ENCODE results near the gene PRKAR2B.
"Not testable (repeated sequence)": the region's sequence is repeated elsewhere in the genome, so short reads cannot be mapped to it uniquely, and the experiment has no call there.

The PRKAR2B gene

DNA sequence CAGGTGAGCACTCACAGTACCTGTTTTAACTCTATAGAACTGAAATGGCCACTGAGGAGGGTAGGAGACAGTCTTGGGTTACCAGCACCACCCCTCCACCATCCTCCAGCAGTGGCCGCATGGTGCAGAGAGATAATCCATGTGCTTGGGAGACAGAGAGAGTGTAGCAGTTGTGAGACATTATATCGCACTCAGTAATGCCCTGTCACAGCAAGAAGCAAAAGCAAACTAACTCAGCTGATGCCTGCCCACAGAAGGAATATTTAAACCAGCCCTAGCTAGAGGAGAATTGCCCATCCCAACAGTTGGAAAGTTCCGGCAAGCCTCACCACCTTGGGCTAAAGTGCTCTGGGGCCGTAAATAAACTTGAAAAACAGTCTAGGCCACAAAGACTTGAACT is 65.5 kb downstream of the PRKAR2B start:
- intact Hi-C loops (cut with DNase I), result no loop called here

DNA sequence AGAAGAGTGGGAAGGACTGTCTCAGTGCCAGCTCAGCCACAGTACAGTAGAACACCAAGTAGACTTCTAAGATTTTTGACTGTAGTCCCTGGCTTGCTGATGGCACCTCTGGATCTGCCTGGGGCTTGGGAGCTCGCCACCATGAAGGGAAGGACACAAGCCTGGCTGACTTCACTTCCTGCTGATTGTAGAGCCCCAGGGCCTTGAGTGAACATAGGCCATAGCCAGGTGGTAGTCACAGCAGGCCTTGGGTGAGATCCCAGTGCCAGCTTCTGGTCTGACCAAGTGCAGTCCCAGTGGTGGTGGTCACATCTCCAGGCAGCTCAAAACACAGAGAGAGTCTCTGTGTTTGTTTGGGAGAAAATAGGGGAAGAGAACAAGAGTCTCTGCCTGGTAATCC is 66.7 kb downstream of the PRKAR2B start:
- intact Hi-C loops (cut with DNase I), result no loop called here
- no peak for DNase-seq

More for the DNA sequence above, 65.5 kb downstream of the PRKAR2B start:
- DNase-seq, result no peak

DNA sequence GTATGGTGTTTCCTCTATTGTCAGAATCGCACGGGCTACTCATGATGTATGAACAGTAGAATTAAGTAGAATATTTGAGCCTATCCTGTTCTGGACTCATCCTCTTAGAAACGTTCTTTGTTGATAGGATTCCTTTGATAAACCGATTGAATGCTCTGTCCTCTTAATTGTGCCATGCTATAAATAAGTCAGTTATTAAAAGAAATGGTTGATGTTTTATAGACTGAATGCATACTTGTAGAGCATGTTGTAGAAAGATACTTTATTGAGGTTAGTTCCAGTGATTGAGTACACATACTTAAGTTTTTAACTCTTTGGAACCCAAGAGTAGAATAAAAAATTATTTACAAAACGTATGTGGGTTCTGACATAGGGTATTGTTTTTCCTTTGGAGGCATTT is 69.4 kb downstream of the PRKAR2B start:
- intact Hi-C loops (cut with DNase I), result no loop called here
- DNase-seq, result no peak

DNA sequence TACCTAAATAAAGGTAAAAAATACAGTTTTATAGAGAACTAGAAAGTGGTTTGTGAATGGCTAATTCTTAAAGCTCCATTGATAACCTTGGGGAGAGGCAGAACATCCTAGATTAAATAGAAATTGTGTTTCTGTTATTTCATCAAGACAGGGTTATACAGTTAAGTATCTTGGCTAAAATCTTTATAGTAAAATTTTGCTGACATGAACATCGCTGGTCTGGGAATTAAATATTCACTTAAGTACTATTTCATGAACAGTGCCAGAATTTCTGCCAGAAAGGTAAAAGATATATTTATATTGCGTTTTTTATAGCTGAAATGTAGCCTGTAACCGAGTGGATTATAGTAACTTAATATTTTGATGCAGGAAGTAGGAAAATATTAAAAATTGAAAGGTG is 70.6 kb downstream of the PRKAR2B start:
- intact Hi-C loops (cut with DNase I), result no loop called here
- DNase-seq, result no peak

DNA sequence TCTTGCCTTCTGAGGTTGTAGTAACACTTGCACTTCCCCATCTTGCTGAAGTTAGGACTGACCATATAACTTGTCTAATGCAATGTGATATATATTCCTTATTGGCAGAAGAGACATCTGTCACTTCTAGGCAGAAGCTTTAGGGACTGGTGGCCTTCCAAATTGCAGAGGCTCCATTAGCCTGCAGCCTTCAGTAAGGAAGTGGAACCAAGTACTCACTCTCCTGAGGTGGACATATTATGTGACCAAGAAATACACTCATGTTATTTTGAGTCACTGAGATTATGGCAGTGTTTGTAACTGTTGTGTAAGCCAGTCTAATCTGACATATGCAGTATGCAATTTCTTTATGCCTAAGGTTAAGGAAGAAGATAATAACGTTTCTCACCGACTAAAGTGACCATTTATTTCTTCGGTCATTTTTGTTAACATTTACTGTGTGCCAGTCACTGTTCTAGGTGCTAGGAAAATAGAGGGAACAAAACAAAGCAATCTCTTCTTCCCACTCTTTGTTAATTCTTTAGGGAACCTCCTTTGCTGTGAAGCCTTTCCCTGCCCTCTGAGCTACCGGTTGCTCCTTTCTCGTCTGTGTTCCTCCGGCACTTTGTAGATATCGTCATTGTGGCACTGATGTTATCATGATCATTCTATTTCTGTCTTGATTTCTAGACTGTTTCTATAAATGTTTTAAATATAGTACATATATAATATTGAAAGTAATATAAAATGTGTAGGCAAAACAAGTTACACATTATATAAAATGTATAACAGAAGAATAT is 71.4 kb downstream of the PRKAR2B start:
- DNase-seq, result no peak
- intact Hi-C loops (cut with DNase I), result no loop called here

DNA sequence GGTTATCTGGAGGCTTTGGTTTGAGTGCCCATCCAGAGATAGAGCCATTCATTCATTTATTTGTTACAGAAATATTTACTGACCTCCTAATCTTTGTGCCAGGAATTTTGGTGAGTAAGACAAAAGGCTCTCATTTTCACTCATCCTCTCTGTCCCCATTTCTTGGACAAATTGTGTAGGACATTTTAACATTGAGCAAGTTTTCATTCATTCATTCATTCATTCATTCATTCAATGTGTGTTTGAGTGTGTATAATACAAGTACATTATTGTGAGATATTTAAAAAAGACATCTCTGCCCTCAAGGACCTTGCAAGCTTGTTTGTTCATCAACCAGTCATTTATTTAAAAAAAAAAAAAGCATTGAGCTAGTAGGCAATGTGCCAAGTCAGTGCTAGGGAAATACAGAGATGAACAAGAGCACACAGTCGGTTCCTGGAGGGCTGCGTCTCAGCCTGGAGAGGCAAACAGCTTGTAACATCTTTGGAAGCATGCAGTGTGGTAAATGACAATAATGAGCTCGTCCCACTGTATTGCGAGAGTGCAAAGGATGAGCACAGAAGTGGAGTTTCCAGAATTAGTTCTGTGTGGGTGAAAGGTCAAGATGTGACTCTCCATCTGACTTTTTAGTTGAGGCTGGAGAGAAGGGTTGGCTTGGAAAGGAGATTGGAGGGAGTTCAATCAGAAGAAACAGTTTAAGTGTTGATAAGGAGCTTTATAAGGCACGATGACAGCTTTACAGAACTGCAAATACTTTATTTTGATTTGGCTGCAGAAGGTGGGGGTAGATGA is 73.8 kb downstream of the PRKAR2B start:
- intact Hi-C loops (cut with DNase I), result no loop called here
- DNase-seq, result no peak

DNA sequence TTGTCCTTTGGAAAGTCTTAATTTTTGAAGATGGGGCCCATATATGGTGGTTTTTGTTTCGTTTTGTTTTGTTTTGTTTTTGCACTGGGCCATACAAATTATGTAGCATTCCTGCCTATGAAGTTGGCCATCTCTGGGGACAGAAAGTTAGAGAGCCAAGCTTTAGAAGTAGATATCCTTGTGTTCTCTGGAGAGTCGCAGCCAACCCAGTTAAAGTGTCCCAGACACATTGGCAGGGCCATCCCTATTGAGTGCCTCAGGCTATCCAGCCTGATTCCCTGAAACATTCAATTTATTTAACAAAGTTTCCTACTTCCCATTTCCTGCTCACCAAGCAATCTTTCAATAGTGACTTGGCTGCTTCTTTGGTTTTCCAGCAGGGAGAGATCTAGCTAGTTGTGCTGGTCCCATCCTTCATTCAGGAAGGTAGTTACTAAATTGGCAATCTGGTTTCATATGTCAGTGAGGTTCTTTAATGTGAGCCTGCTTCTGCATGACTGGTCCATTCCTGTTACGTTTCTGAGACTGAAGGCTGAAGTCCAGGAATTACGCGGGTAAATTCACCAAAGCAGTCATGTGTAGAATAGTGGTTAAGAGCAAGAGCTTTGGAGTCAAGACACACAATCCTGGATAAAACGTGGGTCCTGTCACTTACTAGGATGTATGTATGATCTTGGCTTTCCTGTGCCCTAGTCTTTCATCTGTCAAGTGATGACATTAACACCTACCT is 75.0 kb downstream of the PRKAR2B start:
- no peak for DNase-seq
- intact Hi-C loops (cut with DNase I), result no loop called here

DNA sequence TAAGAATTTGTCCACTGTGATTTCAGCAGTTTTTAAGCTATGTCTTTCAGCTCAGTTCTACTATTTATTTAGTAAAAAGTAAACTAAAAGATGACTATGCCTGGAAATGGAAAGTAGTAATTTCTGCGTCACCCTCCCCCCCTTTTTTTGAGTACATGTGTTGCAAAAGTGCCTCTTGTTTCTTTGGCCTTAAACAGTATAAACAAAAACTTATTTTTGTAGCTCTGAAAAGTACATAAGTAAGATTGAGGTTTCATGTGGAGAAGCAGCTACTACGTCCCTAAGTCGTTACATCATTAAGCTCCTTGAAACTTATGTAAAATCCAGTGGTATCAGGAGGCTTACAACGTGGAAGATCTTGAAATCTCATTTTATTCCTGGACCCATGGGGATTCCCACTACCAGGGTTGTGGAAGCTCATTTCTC is 78.0 kb downstream of the PRKAR2B start:
- intact Hi-C loops (cut with DNase I), result no loop called here
- no peak for DNase-seq

DNA sequence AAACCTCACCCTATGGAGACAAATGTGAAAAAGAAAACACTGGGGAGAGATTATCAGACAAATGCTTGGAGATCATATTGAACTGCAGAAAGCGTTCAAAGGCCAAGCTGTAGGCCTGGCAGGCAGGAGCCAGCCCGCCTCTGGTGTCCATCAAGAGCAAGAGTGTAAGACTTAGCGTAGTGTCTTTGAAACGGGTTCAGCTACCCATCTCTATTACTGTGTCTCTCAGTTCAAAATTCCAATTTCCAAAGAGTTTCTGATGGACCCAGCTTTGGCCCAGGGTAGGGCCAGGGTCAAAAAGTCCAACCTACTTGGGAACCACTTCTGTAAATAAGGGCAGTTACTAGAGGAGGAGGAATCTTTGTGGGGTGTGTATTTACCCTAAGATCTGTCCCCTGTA is 78.9 kb downstream of the PRKAR2B start:
- intact Hi-C loops (cut with DNase I), result no loop called here
- DNase-seq, result no peak

DNA sequence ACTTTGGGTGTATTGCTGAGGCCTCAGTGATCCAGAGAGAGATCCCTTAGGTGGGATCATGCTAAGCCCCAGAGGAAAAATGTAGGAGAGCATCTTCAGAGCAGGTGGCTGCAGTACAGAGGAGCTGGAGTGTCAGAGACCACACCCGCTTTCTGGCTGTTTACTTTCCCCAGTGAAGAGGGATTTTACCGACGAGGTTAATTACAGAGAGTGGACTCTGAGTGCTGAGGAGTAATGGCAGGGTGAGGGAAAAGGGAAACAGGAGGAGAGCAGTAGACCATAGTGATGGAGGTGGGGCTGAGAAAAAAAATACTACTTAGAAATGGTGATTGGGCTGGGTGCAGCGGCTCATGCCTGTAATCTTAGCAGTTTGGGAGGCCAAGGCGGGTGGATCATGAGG is 81.0 kb downstream of the PRKAR2B start:
- no peak for DNase-seq
- intact Hi-C loops (cut with DNase I), result no loop called here

DNA sequence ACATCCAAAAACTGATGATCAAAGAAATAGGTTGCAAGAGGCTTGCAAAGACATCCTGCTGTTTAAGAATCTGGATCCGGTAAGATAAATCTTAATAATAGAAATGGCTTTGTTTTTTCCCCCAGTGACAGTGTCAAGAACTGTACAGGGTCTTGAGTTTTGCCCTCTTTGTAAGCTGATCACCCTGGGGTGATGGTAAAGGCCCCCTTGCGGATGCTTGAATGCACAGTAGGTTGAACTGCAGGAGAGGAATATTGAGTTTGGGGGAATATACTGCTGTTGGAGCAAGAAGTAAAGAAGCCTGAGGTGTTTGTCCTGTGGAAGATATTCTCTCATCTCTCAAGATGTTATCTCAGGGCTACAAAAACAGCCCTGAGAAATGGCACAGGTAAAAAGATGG is 83.7 kb downstream of the PRKAR2B start:
- intact Hi-C loops (cut with DNase I), result no loop called here
- DNase-seq, result no peak

DNA sequence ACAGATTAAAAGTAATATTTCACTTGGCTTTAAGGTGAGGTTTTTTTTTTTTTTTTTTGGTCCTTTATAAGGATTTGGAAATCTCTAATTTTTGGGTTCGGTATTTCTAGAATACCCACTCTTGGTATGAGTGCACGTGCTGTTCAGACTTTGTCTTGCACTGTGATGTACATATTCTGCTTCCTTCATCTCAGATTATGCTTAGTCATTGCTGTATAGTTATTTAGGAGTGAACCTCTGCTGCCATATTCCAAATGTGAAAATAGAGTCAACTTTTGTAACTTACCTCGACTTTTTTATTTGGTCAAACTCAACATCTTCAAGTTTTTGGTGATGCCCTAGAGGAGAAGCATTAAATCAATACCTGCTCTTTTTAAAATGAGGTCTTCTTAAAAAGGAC is 84.2 kb downstream of the PRKAR2B start:
- intact Hi-C loops (cut with DNase I), result no loop called here
- DNase-seq, result no peak

DNA sequence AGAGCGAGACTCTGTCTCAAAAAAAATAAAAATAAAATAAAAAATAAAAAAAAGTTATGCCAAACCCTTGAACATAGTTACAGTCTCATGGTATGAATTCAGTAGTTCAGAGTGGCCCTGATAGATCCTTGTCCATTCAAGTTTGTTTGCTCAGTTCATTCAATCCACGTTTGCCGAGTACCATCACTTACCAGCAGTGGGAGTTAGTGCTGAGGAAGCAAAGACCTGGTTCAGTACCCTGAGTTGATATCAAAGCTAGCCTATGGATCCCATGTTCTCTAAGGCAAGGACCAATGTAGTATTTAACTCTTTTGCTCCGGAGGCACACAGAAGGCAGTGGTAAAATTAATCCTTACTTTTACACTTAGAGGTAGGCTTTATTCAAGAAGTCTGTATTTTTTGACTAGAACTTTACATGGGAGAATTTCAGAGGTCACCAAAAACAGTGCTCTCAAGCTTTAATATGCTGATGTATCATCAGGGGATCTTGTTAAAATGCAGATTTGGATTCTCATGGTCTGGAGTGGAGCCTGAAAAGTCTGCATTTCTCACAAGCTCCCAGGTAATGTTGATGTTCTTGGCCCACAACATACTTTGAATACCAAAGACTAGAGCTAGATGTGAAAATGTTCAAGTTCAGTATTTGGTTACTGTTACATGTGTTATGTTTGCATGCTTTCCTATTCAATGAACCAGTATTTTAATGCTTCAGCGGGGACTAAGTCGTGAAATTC is 86.1 kb downstream of the PRKAR2B start:
- no peak for DNase-seq
- intact Hi-C loops (cut with DNase I), result no loop called here

DNA sequence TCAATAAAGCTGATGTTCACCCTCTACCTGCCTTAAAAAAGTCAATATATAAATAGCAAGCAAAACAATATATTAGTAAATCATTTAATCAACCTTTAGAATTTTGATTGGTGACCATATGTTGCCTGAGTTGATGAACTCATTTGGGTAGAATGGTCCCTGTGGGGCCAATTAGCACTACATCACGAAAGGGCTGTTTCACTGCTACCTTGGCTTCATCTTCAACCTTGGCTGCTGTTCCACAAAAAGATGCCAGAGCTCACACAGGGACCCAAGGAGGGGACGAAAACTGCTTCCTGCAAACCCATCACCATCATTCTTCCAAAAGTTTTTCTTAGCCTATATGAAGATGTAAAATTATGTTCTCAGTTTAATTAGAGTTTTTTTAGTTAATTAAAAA is 88.9 kb downstream of the PRKAR2B start:
- intact Hi-C loops (cut with DNase I), result no loop called here
- no peak for DNase-seq

DNA sequence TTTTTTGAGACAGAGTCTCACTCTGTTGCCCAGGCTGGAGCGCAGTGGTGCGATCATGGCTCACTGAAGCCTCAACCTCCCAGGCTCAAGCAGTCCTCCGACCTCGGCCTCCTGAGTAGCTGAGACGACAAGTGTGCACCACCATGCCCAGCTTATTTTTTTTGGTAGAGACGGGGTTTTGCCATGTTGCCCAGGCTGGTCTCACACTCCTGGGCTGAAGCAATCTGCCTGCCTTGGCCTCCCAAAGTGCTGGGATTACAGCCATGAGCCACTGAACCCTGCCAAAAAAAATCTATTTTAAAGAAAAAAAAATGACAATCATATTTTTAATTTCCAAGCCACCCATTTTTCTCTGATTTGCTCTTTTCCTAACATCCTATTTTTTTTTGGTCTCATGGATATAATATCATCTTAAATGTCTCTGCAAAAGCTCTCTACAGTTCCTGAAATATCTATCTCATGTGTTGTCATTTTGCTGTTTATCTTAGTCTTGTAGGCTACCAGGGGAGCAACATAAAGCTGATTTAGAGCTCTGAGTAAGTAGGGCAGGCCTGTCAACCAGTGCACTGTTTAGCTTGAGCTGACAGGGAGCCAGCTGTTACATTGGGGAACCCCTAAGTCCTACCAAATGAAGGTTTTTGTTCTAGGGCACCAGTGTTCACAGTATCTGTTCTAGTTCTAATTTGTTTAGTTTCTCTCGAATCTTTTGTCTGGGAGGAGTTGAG is 94.4 kb downstream of the PRKAR2B start:
- peak in 3 of 10 donors; percentile 47 to 76 (median 63) for DNase-seq

DNA sequence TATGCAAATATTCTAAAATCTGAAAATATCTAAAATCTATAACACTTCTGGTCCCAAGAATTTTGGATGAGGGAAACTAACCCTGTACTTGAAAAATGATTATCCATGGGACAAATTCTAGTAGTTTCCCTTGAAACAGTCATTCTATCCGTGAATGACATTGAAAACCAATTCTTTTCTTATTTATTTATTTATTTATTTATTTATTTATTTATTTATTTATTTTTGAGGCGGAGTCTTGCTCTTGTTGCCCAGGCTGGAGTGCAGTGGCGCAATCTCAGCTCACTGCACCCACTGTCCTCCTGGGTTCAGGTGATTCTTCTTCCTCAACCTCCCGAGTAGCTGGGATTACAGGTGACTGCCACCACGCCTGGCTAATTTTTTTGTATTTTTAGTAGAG is 99.4 kb downstream of the PRKAR2B start:
- DNase-seq, result not testable (repeated sequence)

More for the DNA sequence above, 94.4 kb downstream of the PRKAR2B start:
- intact Hi-C loops (cut with DNase I), result no loop called here

DNA sequence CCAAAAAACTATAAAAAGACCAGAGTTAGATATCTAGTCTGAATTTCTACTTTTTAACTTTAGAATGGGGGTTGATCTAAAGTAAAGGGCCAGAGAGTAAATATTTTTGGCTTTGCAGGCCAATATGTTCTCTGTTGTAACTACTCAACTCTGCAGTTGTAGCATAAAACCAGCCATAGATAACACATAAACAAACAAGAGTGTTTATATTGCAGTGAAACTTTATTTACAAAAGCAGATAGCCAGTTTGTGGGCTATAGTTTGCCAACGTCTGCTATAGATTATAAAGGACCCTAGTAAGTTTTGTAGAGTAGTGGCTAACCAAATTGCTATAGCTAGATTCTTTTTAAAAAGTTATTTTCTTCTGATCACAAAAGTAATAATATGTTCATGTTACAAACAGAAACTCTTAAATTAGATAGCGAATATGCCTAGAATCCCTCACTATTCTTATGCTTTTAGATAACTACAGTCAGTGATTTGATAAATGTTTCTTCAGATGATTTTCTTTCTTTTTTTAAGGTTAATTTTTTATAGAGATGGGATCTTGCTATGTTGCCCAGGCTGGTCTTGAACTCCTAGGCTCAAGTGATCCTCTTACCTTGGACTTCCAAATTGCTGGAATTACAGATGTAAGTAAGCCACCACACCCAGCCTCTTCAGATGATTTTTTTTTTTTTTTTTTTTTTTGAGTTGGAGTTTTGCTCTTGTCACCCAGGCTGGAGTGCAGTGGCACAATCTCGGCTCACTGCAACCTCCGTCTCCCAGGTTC is 100.7 kb downstream of the PRKAR2B start:
- no peak for DNase-seq
- intact Hi-C loops (cut with DNase I), result loop anchor here (5.0 kb wide), 1 partner anchor 253 kb away; no protein-coding TSS in a partner anchor

More for the DNA sequence above, 99.4 kb downstream of the PRKAR2B start:
- intact Hi-C loops (cut with DNase I), result not testable (repeated sequence)

DNA sequence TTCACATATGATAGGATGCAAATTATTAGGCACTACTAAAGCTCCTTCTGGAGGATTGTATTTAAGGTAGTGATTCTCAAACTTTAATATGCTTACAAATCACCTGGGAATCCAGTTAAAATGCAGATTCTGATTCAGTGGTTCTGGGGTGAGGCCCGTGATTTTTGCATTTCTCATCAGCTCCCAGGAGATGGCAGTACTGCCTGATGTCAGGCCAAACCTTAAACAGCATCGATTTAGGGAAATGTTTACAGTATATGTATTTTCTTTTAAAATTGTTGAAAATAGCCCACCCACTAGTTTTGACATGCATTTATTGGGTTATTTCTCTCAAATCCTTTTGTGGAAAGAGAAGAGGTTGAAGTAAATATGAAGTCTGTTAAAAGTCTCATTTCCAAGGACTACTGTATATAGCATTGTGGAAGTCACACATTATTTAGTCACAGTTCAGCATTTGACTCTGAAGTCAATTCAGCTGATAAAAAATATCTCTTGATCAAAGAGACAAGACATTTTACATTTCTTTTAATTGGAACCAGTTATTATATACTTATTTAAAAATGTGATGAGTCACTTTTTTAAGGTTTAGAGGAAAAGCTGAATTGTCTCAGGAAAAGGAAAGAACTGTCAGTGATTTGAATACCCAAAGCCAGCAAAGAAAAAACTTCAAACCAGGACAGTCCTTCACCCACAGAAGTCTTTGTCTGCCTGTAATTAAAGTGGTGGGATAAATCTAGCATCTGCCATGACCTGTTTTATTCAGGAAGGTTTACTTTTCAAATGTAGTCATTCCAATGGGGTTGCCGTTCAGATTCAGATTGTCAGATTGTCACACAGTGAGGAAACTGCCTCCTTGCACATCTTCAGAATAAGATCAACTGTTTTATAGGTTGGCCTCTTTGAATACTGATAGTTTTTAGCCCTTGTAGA is 103.2 kb downstream of the PRKAR2B start:
- intact Hi-C loops (cut with DNase I), result loop anchor here (1.0 to 5.0 kb wide), 2 partner anchors 200 to 255 kb away; no protein-coding TSS in a partner anchor
- peak in 5 of 10 donors; percentile 26 to 86 (median 55) for DNase-seq

Data from posterior cingulate gyrus (tissue), 11 donors.